H9 (cell line): ENCODE results near the gene DCBLD1. TPM values are rescaled to one million over a fixed set of nuclear protein-coding genes. Genes with fewer than 3 reads are reported as not detected.

ENCODE experiments used
- DNase-seq: peaks from one replicate; pipeline ENCODE4 v3.0.0-alpha.2; 2017
- H2AFZ ChIP-seq: one replicate; pipeline ENCODE4 v1.6.1; 2013; ENCODE audit warnings: mild to moderate bottlenecking, low read length, control low read depth, moderate library complexity
- H2AK5ac ChIP-seq: 2 replicates; pipeline ENCODE4 v1.6.1; 2013; ENCODE audit warnings: low read length, control low read depth, mixed read lengths; ENCODE audit not compliant: insufficient read length
- H2BK120ac ChIP-seq: one replicate; pipeline ENCODE4 v1.6.1; 2013; ENCODE audit warnings: low read depth, mild to moderate bottlenecking, low read length, control low read depth, inconsistent platforms; ENCODE audit not compliant: poor library complexity, severe bottlenecking
- H2BK12ac ChIP-seq: 2 replicates; pipeline ENCODE4 v1.6.1; 2013; ENCODE audit warnings: low read length, control low read depth, mixed read lengths, low read depth; ENCODE audit not compliant: insufficient read length
- H2BK15ac ChIP-seq: 2 replicates; pipeline ENCODE4 v1.6.1; 2013; ENCODE audit warnings: low read depth, low read length, control low read depth
- H2BK20ac ChIP-seq: one replicate; pipeline ENCODE4 v1.6.1; 2013; ENCODE audit warnings: low read depth, mild to moderate bottlenecking, low read length, control low read depth, inconsistent platforms; ENCODE audit not compliant: poor library complexity, severe bottlenecking
- H2BK5ac ChIP-seq: 2 replicates; pipeline ENCODE4 v1.6.1; 2013; ENCODE audit warnings: low read length, control low read depth, mixed read lengths; ENCODE audit not compliant: insufficient read length
- H3K14ac ChIP-seq: 2 replicates; pipeline ENCODE4 v1.6.1; 2013; ENCODE audit warnings: low read length, control low read depth; ENCODE audit not compliant: insufficient read depth
- H3K18ac ChIP-seq: 2 replicates; pipeline ENCODE4 v1.6.1; 2013; ENCODE audit warnings: low read depth, mild to moderate bottlenecking, mixed read lengths, low read length, control low read depth; ENCODE audit not compliant: insufficient read length
- H3K23ac ChIP-seq: 2 replicates; pipeline ENCODE4 v1.6.1; 2013; ENCODE audit warnings: low read length, control low read depth, mixed read lengths, low read depth; ENCODE audit not compliant: insufficient read length
- H3K23me2 ChIP-seq: 2 replicates; pipeline ENCODE4 v1.6.1; 2013; ENCODE audit warnings: low read depth, mild to moderate bottlenecking, mixed read lengths, low read length, control low read depth; ENCODE audit not compliant: insufficient read length, poor library complexity, severe bottlenecking
- H3K27ac ChIP-seq: 2 replicates; pipeline ENCODE4 v1.5.1; 2013; ENCODE audit warnings: low read length, control low read depth, mixed read lengths, low read depth; ENCODE audit not compliant: insufficient read length
- H3K27me3 ChIP-seq: 2 replicates; pipeline ENCODE4 v1.6.1; 2013; ENCODE audit warnings: low read length, control low read depth, inconsistent platforms; ENCODE audit not compliant: insufficient read depth
- H3K4ac ChIP-seq: 2 replicates; pipeline ENCODE4 v1.6.1; 2013; ENCODE audit warnings: low read depth, mild to moderate bottlenecking, control low read depth, inconsistent platforms, low read length, moderate library complexity
- H3K4me1 ChIP-seq: 2 replicates; pipeline ENCODE4 v1.6.1; 2013; ENCODE audit warnings: low read length, control low read depth, inconsistent platforms; ENCODE audit not compliant: insufficient read depth
- H3K4me2 ChIP-seq: 2 replicates; pipeline ENCODE4 v1.6.1; 2013; ENCODE audit warnings: low read length, control low read depth, mixed read lengths; ENCODE audit not compliant: insufficient read length, insufficient read depth
- H3K56ac ChIP-seq: 2 replicates; pipeline ENCODE4 v1.6.1; 2013; ENCODE audit warnings: low read depth, mild to moderate bottlenecking, mixed read lengths, low read length, control low read depth; ENCODE audit not compliant: insufficient read length
- H3K79me1 ChIP-seq: 2 replicates; pipeline ENCODE4 v1.6.1; 2013; ENCODE audit warnings: low read depth, mild to moderate bottlenecking, moderate library complexity, low read length, control low read depth, inconsistent platforms; ENCODE audit not compliant: insufficient read depth, poor library complexity, severe bottlenecking
- H3K79me2 ChIP-seq: 2 replicates; pipeline ENCODE4 v1.6.1; 2013; ENCODE audit warnings: low read length, control low read depth, inconsistent platforms; ENCODE audit not compliant: insufficient read depth
- H3K9ac ChIP-seq: 2 replicates; pipeline ENCODE4 v1.6.1; 2013; ENCODE audit warnings: low read length, control low read depth, mixed read lengths; ENCODE audit not compliant: insufficient read length; ENCODE audit errors: extremely low read depth
- H3K9me3 ChIP-seq: one replicate; pipeline ENCODE4 v1.6.1; 2013; ENCODE audit warnings: low read depth, low read length, inconsistent platforms; ENCODE audit not compliant: control insufficient read depth
- H3T11ph ChIP-seq: one replicate; pipeline ENCODE4 v1.6.1; 2013; ENCODE audit warnings: mild to moderate bottlenecking, low read length, control low read depth, inconsistent platforms
- H4K20me1 ChIP-seq: one replicate; pipeline ENCODE4 v1.6.1; 2013; ENCODE audit not compliant: control insufficient read depth, insufficient read length, insufficient read depth
- H4K5ac ChIP-seq: 2 replicates; pipeline ENCODE4 v1.6.1; 2013; ENCODE audit warnings: low read depth, mild to moderate bottlenecking, mixed read lengths, low read length, control low read depth; ENCODE audit not compliant: insufficient read length
- H4K8ac ChIP-seq: replicated peaks from 2 replicates; pipeline ENCODE4 v1.6.1; 2013; ENCODE audit warnings: low read length, control low read depth, mixed read lengths, low read depth; ENCODE audit not compliant: insufficient read length
- H4K91ac ChIP-seq: 2 replicates; pipeline ENCODE4 v1.6.1; 2013; ENCODE audit warnings: low read depth, mild to moderate bottlenecking, moderate library complexity, mixed read lengths, low read length, control low read depth; ENCODE audit not compliant: insufficient read length
- H3K27ac Mint-ChIP-seq, 3 experiments: 2 replicates in 2 of 3; 3 replicates in 1 of 3; pipeline ENCODE4 v1.8.0; 2020 to 2021; ENCODE audit warnings: mixed read lengths in 3 of 3, mild to moderate bottlenecking in 1 of 3, moderate library complexity in 1 of 3
- H3K27me3 Mint-ChIP-seq: 2 replicates; pipeline ENCODE4 v1.8.0; 2021; ENCODE audit warnings: low read depth, mild to moderate bottlenecking, moderate library complexity, mixed read lengths
- H3K36me3 Mint-ChIP-seq, 3 experiments: 2 replicates in 2 of 3; 3 replicates in 1 of 3; pipeline ENCODE4 v1.8.0; 2020 to 2021; ENCODE audit warnings: low read depth in 3 of 3, mixed read lengths in 3 of 3; ENCODE audit not compliant: insufficient read depth in 1 of 3
- H3K4me1 Mint-ChIP-seq, 2 experiments: 2 replicates each; pipeline ENCODE4 v1.8.0; 2020; ENCODE audit warnings: mixed read lengths in 2 of 2
- H3K4me3 Mint-ChIP-seq, 2 experiments: 2 replicates in 1 of 2; 3 replicates in 1 of 2; pipeline ENCODE4 v1.8.0; 2020 to 2021; ENCODE audit warnings: mild to moderate bottlenecking in 2 of 2, mixed read lengths in 2 of 2, moderate library complexity in 1 of 2
- H3K9me3 Mint-ChIP-seq, 2 experiments: 2 replicates in 1 of 2; 3 replicates in 1 of 2; pipeline ENCODE4 v1.8.0; 2020; ENCODE audit warnings: mild to moderate bottlenecking in 2 of 2, mixed read lengths in 2 of 2, moderate library complexity in 1 of 2
- WGBS: extraction: QIAGEN DNeasy Blood & Tissue Kit; methylation state at CpG from one replicate; pipeline ENCODE4 v1.1.7; 2013; ENCODE audit warnings: missing lambda C conversion rate, low lambda C conversion rate, mixed read lengths; ENCODE audit not compliant: insufficient read length; ENCODE audit errors: extremely low coverage; 5-methylcytosine and 5-hydroxymethylcytosine counted together
- total RNA-seq: library from RNA; stranded (reverse); gene quantifications from 2 replicates; pipeline ENCODE4 v1.2.1, GENCODE V29; 2021
- TF ChIP-seq, protein P1 (sequence below): fragments of 200-600 bp; sonication (generic); conservative IDR thresholded peaks from 3 replicates; pipeline ENCODE4 v1.8.0; 2021; ENCODE audit warnings: antibody characterized with exemption, mild to moderate bottlenecking

The DCBLD1 gene
- total RNA-seq, 1 experiment from 2014 or later: 10.1 TPM

DNA sequence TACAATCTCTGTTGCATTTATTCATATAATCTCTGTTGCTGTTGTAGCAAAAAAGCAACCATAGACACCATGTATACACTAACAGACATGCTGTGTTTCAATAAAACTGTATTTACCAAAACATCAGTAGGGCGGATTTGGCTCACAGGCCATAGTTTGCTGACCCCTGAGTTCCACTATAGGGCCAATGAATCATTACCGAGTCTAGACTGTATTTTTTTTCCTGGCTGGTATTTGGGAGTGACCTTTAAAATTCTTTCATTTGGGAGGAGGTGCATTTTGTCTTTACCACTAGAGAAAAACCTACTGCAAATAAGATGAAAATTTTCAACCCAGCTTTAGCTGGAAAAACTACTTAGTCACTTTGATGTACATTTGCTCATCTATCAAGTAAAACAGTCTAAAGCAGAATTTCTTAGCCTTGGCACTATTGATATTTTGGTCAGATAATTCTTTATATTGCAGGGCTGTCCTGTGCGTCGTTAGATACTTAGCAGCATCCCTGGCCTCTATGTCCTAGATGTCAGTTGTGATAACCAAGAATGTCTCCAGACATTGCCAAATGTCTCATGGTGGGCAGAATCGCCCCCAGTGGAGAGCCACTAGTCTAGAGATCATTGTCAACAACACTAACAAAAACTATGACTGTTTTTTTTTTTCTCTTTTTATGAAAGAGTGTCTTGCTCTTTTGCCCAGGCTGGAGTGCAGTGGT, 39.5 kb downstream of the DCBLD1 start:
- H3K36me3 Mint-ChIP-seq: peaks cover 5 to 7% (median 6%) of the 10 kb centered on the region in 3 experiments; a peak in 4 of 7 replicates
- no peak overlapping the region for H3K9ac ChIP-seq
- H4K91ac ChIP-seq: no peak overlapping the region

More for the DNA sequence above, 39.5 kb downstream of the DCBLD1 start:
- H2BK15ac ChIP-seq: no peak overlapping the region
- H3K18ac ChIP-seq: no peak overlapping the region
- H3K14ac ChIP-seq: no peak overlapping the region
- H3K79me2 ChIP-seq: no peaks in the 10 kb centered on the region
- no peak for DNase-seq
- H3K27ac ChIP-seq: no peak overlapping the region
- H4K5ac ChIP-seq: no peak overlapping the region
- H3K56ac ChIP-seq: no peak overlapping the region
- no peak overlapping the region for H2BK5ac ChIP-seq
- H3T11ph ChIP-seq: no peak overlapping the region
- Mint-ChIP-seq H3K27ac (no peak overlapping the region), H3K4me3 (no peak overlapping the region), H3K4me1 (peaks cover 11 to 16% of the 10 kb centered on the region in 2 experiments), H3K9me3 (no peaks in the 10 kb centered on the region), H3K27me3 (peaks cover 2% of the 10 kb centered on the region; the same call in 1 of the 2 replicates)
- no peaks in the 10 kb centered on the region for H4K20me1 ChIP-seq
- H4K8ac ChIP-seq: no peak overlapping the region
- H3K9me3 ChIP-seq: no peaks in the 10 kb centered on the region
- H2BK120ac ChIP-seq: no peak overlapping the region
- H3K79me1 ChIP-seq: no peaks in the 10 kb centered on the region
- WGBS: no CpG with 5 or more reads among the region's 5 CpGs
- no peaks in the 10 kb centered on the region for H3K23me2 ChIP-seq
- H2BK20ac ChIP-seq: no peak overlapping the region
- TF ChIP-seq, protein P1, sequence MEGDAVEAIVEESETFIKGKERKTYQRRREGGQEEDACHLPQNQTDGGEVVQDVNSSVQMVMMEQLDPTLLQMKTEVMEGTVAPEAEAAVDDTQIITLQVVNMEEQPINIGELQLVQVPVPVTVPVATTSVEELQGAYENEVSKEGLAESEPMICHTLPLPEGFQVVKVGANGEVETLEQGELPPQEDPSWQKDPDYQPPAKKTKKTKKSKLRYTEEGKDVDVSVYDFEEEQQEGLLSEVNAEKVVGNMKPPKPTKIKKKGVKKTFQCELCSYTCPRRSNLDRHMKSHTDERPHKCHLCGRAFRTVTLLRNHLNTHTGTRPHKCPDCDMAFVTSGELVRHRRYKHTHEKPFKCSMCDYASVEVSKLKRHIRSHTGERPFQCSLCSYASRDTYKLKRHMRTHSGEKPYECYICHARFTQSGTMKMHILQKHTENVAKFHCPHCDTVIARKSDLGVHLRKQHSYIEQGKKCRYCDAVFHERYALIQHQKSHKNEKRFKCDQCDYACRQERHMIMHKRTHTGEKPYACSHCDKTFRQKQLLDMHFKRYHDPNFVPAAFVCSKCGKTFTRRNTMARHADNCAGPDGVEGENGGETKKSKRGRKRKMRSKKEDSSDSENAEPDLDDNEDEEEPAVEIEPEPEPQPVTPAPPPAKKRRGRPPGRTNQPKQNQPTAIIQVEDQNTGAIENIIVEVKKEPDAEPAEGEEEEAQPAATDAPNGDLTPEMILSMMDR: no peak
- no peak overlapping the region for H3K23ac ChIP-seq
- H2AK5ac ChIP-seq: no peak overlapping the region
- no peaks in the 10 kb centered on the region for H3K4me1 ChIP-seq
- H3K27me3 ChIP-seq: no peaks in the 10 kb centered on the region
- no peak overlapping the region for H2AFZ ChIP-seq
- H2BK12ac ChIP-seq: no peak overlapping the region
- H3K4me2 ChIP-seq: no peak overlapping the region
- H3K4ac ChIP-seq: no peak overlapping the region
